Colonic mucosa (tissue), 4 donors: ENCODE measurements around the gene DOCK2. TPM values are rescaled to one million over a fixed set of nuclear protein-coding genes. Genes with fewer than 3 reads are reported as not detected.

Experiments
- DNase-seq: peaks from one replicate; pipeline ENCODE4 v3.0.0-alpha.2; 2020
- H3K27ac ChIP-seq: fragments of 200-600 bp; one replicate; pipeline ENCODE4 v1.8.0; 2021
- H3K27me3 ChIP-seq: fragments of 200-600 bp; one replicate; pipeline ENCODE4 v1.8.0; 2021
- H3K36me3 ChIP-seq: fragments of 200-600 bp; one replicate; pipeline ENCODE4 v1.8.0; 2021
- H3K4me1 ChIP-seq: fragments of 200-600 bp; one replicate; pipeline ENCODE4 v1.8.0; 2021; ENCODE audit warnings: mild to moderate bottlenecking
- H3K4me3 ChIP-seq: fragments of 200-600 bp; one replicate; pipeline ENCODE4 v1.8.0; 2021
- H3K9ac ChIP-seq, 2 donors: one replicate each; pipeline ENCODE4 v1.7.0; 2013; ENCODE audit warnings: control low read depth in 2 of 2, low read depth in 2 of 2, low read length in 2 of 2
- H3K9me3 ChIP-seq: fragments of 200-600 bp; one replicate; pipeline ENCODE4 v1.8.0; 2021
- intact Hi-C: fragments of 100-400 bp; cut with DNase I; formaldehyde crosslinking; loops from one replicate; pipeline ENCODE4 v1.14.1; 2022
- total RNA-seq, 2 donors: library from RNA; stranded (reverse); fragmentation: NEBNext Ultra II Directional in 1 of 2; extraction: Animal tissue kit (Norgen Biotek cat#: 25700) in 1 of 2; gene quantifications; one replicate each; pipeline ENCODE4 v1.2.1, GENCODE V29; 2021
- TF ChIP-seq, protein P1 (sequence below): fragments of 200-600 bp; IDR thresholded peaks from one replicate; pipeline ENCODE4 v1.8.0; 2022; ENCODE audit warnings: antibody characterized with exemption, mild to moderate bottlenecking
- donor health status: healthy.
- donor health status: DM: no; HTN: no; CAD: no.
- donor health status: DM: no; HTN: no; CAD: no.

Gene DOCK2
- total RNA-seq, 2 donors from 2014 or later = 4.8 to 6.0 TPM

DNA sequence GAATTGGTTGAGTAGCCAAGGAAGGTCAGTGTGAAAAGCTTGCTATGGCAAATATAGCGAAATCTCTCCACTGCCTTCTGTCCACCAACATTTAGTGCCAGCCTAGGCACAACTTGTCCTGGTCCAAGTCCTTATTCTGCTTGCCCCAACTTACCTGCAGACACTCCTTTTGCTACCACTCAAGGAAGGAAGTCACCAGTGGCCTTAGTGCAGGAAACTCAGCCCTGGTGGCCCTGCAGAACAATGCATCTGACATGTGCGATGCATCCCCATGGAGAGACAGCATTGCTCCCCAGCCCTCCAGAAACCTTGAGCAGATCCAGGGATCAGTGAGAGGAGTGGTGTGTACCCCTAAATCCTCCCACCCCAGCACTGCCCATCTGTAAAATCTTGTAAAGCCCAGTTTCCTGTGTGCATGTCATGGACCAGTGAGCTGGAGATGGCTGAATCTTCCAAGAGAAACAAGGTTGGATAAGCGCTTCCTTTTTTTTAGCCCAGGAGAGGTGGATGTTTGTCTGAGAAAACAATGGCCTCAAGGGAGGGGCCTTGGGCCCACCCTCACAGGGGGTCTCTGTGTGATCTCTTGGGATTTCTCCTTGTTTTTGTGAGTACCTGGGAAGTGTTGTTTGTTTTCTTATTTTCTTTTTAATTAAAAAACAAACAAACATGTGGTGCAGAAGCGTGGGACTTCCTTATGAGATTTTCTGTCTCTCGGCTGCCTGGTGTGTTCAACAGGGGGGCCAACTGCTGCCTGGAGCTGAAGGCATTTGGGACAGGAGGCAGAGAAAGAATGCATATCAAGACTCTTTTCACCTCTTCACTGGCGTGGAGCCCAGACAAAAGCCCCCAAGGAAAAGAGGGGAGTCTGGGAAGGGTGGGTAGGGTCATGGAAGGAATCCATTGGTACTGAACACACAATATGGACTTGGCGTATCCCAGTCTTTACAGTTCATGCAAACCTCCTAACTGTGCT, 472.3 kb downstream of the DOCK2 start:
- H3K4me1 ChIP-seq = no peaks in the 10 kb centered on the region
- no peaks in the 10 kb centered on the region for H3K36me3 ChIP-seq
- no peak overlapping the region for H3K9ac ChIP-seq
- intact Hi-C loops = loop anchor here (10.0 kb wide), 1 partner anchor 75 kb away; no protein-coding TSS in a partner anchor
- TF ChIP-seq, protein P1, sequence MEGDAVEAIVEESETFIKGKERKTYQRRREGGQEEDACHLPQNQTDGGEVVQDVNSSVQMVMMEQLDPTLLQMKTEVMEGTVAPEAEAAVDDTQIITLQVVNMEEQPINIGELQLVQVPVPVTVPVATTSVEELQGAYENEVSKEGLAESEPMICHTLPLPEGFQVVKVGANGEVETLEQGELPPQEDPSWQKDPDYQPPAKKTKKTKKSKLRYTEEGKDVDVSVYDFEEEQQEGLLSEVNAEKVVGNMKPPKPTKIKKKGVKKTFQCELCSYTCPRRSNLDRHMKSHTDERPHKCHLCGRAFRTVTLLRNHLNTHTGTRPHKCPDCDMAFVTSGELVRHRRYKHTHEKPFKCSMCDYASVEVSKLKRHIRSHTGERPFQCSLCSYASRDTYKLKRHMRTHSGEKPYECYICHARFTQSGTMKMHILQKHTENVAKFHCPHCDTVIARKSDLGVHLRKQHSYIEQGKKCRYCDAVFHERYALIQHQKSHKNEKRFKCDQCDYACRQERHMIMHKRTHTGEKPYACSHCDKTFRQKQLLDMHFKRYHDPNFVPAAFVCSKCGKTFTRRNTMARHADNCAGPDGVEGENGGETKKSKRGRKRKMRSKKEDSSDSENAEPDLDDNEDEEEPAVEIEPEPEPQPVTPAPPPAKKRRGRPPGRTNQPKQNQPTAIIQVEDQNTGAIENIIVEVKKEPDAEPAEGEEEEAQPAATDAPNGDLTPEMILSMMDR = no peak
- no peaks in the 10 kb centered on the region for H3K27me3 ChIP-seq
- no peak overlapping the region for H3K4me3 ChIP-seq
- H3K9me3 ChIP-seq = no peaks in the 10 kb centered on the region
- H3K27ac ChIP-seq = no peak overlapping the region
- no peak for DNase-seq

DNA sequence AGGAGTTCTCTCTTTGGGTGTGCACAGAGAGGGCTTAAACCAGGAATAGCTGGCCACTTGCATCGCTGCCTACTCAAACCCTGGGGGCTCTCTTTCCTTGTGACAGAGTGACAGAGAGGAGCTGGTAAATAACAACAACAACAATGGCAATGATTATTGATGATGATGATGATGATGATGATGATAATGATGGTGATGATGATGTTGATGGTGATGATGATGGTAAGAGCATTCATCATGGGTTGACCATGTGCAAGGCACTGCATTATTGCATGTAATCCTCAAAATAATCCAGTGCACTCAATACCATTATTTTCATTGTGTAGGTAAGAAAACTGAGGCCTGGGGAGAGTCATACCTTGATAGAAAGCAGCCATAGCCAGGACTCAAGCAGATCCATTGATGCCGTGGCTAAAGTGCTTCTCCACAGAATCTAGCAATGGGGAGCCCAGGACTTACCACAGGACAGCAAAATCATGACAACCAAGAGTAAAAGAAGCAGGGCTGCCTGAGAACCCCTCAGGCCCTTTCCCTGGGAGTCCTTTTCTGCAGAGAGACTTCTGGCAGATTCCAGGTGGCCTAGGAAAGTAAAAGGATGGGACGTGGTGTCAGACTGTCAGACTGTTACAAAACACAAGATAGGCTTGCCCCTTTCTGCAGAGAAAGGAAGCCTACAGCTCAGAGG, 473.5 kb downstream of the DOCK2 start:
- Histone ChIP-seq H3K4me3 (no peak overlapping the region), H3K27ac (no peak overlapping the region), H3K9me3 (no peaks in the 10 kb centered on the region), H3K36me3 (no peaks in the 10 kb centered on the region), H3K9ac (no peak overlapping the region), H3K27me3 (no peaks in the 10 kb centered on the region), H3K4me1 (no peaks in the 10 kb centered on the region)
- DNase-seq = no peak
- TF ChIP-seq, protein P1 = no peak
- intact Hi-C loops = no loop called here

DNA sequence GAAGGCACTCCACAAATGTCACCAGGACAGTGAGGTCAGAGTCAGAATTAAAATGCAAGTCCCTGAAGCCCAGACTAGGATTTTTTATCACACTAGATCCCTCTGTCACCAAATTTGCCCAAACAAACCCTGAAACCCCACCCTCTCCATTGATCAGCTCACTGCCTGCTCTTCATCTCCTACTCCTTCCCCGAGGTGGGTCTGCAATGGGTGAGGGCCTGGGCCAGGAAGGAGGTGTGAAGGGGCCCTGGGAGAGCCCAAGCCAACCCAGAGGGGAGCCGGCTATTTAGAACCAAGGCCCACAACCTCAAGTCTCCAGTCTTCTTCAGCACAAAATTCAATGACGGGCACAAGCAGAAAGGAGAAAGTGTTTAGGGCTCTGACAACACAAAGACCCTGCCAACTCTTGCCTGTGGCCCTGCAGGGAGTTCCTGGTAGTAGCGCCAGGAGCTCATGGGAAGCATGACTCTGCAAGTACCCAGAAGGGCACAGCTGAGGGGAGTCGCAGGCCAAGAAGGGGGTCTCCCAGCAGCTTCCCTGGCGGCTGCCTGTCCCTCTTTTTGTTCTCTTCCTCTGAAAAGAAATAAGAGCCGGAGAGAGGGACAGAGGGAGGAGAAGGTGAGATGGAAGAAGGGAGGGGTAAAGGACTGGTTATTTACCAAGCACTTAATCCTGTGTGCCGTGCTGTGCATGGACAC, 474.2 kb downstream of the DOCK2 start:
- Histone ChIP-seq H3K4me1 (no peaks in the 10 kb centered on the region), H3K27me3 (no peaks in the 10 kb centered on the region)
- intact Hi-C loops = no loop called here

DNA sequence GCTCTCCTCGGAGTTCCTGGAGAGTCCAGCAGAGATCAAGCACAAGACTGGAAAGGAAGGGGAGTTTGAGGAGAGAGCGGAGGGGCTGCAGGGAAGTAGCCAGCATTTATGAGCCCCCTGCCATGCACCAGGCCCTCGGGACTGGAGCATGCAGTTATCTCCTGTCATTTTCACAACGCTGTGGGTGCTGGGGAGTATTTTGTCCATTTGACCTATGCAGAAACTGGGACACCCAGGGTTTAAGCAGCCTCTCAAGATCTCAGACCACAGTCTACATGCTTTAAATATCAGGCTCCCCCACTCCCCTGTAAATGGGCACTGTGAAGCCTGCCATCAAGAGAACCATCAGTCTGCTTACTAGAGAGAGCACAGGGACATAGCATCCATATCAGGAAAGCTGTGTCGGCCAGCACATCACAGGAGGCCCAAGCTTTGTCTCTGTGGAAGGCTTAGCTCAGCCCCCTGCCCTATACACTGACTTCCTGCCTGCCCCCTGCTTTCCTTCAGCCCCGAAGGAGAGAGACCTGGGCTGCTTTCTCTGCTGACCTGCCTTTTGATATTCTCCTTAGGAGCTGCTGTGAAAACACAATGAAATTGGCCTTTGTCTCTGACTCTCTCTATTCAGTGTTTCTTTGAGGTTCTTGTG, 475.9 kb downstream of the DOCK2 start:
- Histone ChIP-seq H3K9me3 (no peaks in the 10 kb centered on the region), H3K4me1 (no peaks in the 10 kb centered on the region), H3K27me3 (no peaks in the 10 kb centered on the region), H3K4me3 (no peak overlapping the region), H3K27ac (no peak overlapping the region), H3K36me3 (no peaks in the 10 kb centered on the region), H3K9ac (no peak overlapping the region)
- DNase-seq = no peak
- TF ChIP-seq, protein P1 = no peak
- intact Hi-C loops = no loop called here

More for the DNA sequence above, 474.2 kb downstream of the DOCK2 start:
- no peaks in the 10 kb centered on the region for H3K9me3 ChIP-seq
- H3K9ac ChIP-seq = no peak overlapping the region
- H3K4me3 ChIP-seq = no peak overlapping the region
- TF ChIP-seq, protein P1 = no peak
- DNase-seq = no peak
- no peaks in the 10 kb centered on the region for H3K36me3 ChIP-seq
- H3K27ac ChIP-seq = no peak overlapping the region

- no peaks in the 10 kb centered on the region for H3K36me3 ChIP-seq
- DNase-seq = no peak
- H3K27ac ChIP-seq = no peak overlapping the region
- no peaks in the 10 kb centered on the region for H3K4me1 ChIP-seq
- intact Hi-C loops = no loop called here
- no peaks in the 10 kb centered on the region for H3K9me3 ChIP-seq
- H3K27me3 ChIP-seq = no peaks in the 10 kb centered on the region
- H3K4me3 ChIP-seq = no peak overlapping the region
- H3K9ac ChIP-seq = no peak overlapping the region
- TF ChIP-seq, protein P1 = no peak
Observed at GRCh38 chr5:170113522-170113900, 476.4 kb downstream of the DOCK2 start.
